HEK293 (cell line): Measurements from ENCODE around the gene MYL6B.

ENCODE experiments used
- BCL11B ChIP-seq: fragments of 450-650 bp; formaldehyde crosslinking; IDR thresholded peaks from 2 replicates; pipeline ENCODE4 v1.5.1; 2016; ENCODE audit warnings: low read depth, missing biosample characterization, missing genetic modification characterization
- HOXD13 ChIP-seq: sonication (generic); formaldehyde crosslinking; IDR thresholded peaks from 2 replicates; pipeline ENCODE4 v1.8.0; 2022; ENCODE audit warnings: missing genetic modification reagents, borderline replicate concordance
- KLF7 ChIP-seq: fragments of 450-650 bp; formaldehyde crosslinking; IDR thresholded peaks from 2 replicates; pipeline ENCODE4 v1.5.1; 2016; ENCODE audit warnings: missing biosample characterization, missing genetic modification characterization, borderline replicate concordance
- OVOL3 ChIP-seq: fragments of 450-650 bp; formaldehyde crosslinking; IDR thresholded peaks from 2 replicates; pipeline ENCODE4 v1.5.1; 2016; ENCODE audit warnings: missing biosample characterization, missing genetic modification characterization
- SP2 ChIP-seq: fragments of 450-650 bp; formaldehyde crosslinking; IDR thresholded peaks from 2 replicates; pipeline ENCODE4 v1.5.1; 2016; ENCODE audit warnings: missing biosample characterization, missing genetic modification characterization
- SP3 ChIP-seq: fragments of 450-650 bp; formaldehyde crosslinking; IDR thresholded peaks from 2 replicates; pipeline ENCODE4 v1.5.1; 2016; ENCODE audit warnings: missing biosample characterization, missing genetic modification characterization
- SP7 ChIP-seq: fragments of 450-650 bp; formaldehyde crosslinking; IDR thresholded peaks from 2 replicates; pipeline ENCODE4 v1.5.1; 2016; ENCODE audit warnings: missing biosample characterization, missing genetic modification characterization
- TCF7L2 ChIP-seq: IDR thresholded peaks from 2 replicates; pipeline ENCODE4 v1.6.1; 2011; ENCODE audit warnings: low read depth, mild to moderate bottlenecking, inconsistent platforms, low read length, moderate library complexity, borderline replicate concordance
- TRIM28 ChIP-seq: IDR thresholded peaks from 2 replicates; pipeline ENCODE4 v1.6.1; 2011; ENCODE audit warnings: low read length, control low read depth, borderline replicate concordance
- ZFHX2 ChIP-seq: fragments of 450-650 bp; formaldehyde crosslinking; conservative IDR thresholded peaks from 2 replicates; pipeline ENCODE4 v1.5.1; 2016; ENCODE audit warnings: missing biosample characterization, missing genetic modification characterization
- ZFP37 ChIP-seq: fragments of 450-650 bp; formaldehyde crosslinking; IDR thresholded peaks from 2 replicates; pipeline ENCODE4 v1.5.1; 2016; ENCODE audit warnings: missing biosample characterization, missing genetic modification characterization
- ZNF10 ChIP-seq: fragments of 450-650 bp; formaldehyde crosslinking; IDR thresholded peaks from 2 replicates; pipeline ENCODE4 v1.5.1; 2017; ENCODE audit warnings: missing biosample characterization, missing genetic modification characterization
- ZNF16 ChIP-seq: fragments of 450-650 bp; formaldehyde crosslinking; IDR thresholded peaks from 2 replicates; pipeline ENCODE4 v1.5.1; 2016; ENCODE audit warnings: low read depth, missing biosample characterization, missing genetic modification characterization
- ZNF23 ChIP-seq: fragments of 450-650 bp; formaldehyde crosslinking; IDR thresholded peaks from 2 replicates; pipeline ENCODE4 v1.5.1; 2016; ENCODE audit warnings: missing biosample characterization, missing genetic modification characterization, borderline replicate concordance
- ZNF311 ChIP-seq: fragments of 450-650 bp; formaldehyde crosslinking; IDR thresholded peaks from 2 replicates; pipeline ENCODE4 v1.5.1; 2017; ENCODE audit warnings: missing biosample characterization, missing genetic modification characterization, borderline replicate concordance
- ZNF335 ChIP-seq: fragments of 450-650 bp; formaldehyde crosslinking; conservative IDR thresholded peaks from 2 replicates; pipeline ENCODE4 v1.5.1; 2016; ENCODE audit warnings: missing biosample characterization, missing genetic modification characterization
- ZNF366 ChIP-seq: fragments of 450-650 bp; formaldehyde crosslinking; conservative IDR thresholded peaks from 2 replicates; pipeline ENCODE4 v1.5.1; 2016; ENCODE audit warnings: missing biosample characterization, missing genetic modification characterization
- ZNF416 ChIP-seq: fragments of 450-650 bp; formaldehyde crosslinking; IDR thresholded peaks from 2 replicates; pipeline ENCODE4 v1.5.1; 2016; ENCODE audit warnings: missing biosample characterization, missing genetic modification characterization
- ZNF501 ChIP-seq: fragments of 450-650 bp; formaldehyde crosslinking; IDR thresholded peaks from 2 replicates; pipeline ENCODE4 v1.5.1; 2016; ENCODE audit warnings: missing biosample characterization, missing genetic modification characterization
- ZNF514 ChIP-seq: fragments of 450-650 bp; formaldehyde crosslinking; IDR thresholded peaks from 2 replicates; pipeline ENCODE4 v1.5.1; 2016; ENCODE audit warnings: missing biosample characterization, missing genetic modification characterization
- ZNF521 ChIP-seq: fragments of 450-650 bp; formaldehyde crosslinking; IDR thresholded peaks from 2 replicates; pipeline ENCODE4 v1.5.1; 2017; ENCODE audit warnings: missing biosample characterization, mild to moderate bottlenecking, missing genetic modification characterization
- ZNF529 ChIP-seq: fragments of 450-650 bp; formaldehyde crosslinking; IDR thresholded peaks from 2 replicates; pipeline ENCODE4 v1.5.1; 2017; ENCODE audit warnings: missing genetic modification characterization, missing biosample characterization; ENCODE audit not compliant: insufficient replicate concordance
- ZNF548 ChIP-seq: fragments of 450-650 bp; formaldehyde crosslinking; IDR thresholded peaks from 2 replicates; pipeline ENCODE4 v1.5.1; 2016; ENCODE audit warnings: missing biosample characterization, missing genetic modification characterization
- ZNF549 ChIP-seq: fragments of 450-650 bp; IDR thresholded peaks from 2 replicates; pipeline ENCODE4 v1.5.1; 2018; ENCODE audit warnings: missing biosample characterization, missing genetic modification characterization, mild to moderate bottlenecking, inconsistent platforms, moderate library complexity
- ZNF596 ChIP-seq: fragments of 450-650 bp; IDR thresholded peaks from 2 replicates; pipeline ENCODE4 v1.5.0; 2018; ENCODE audit warnings: missing biosample characterization, mild to moderate bottlenecking, missing genetic modification characterization, moderate library complexity
- ZNF624 ChIP-seq: fragments of 450-650 bp; formaldehyde crosslinking; IDR thresholded peaks from 2 replicates; pipeline ENCODE4 v1.5.1; 2017; ENCODE audit warnings: missing biosample characterization, missing genetic modification characterization
- ZNF629 ChIP-seq: fragments of 450-650 bp; formaldehyde crosslinking; IDR thresholded peaks from 2 replicates; pipeline ENCODE4 v1.5.1; 2017; ENCODE audit warnings: missing biosample characterization, missing genetic modification characterization
- ZNF785 ChIP-seq: fragments of 450-650 bp; formaldehyde crosslinking; IDR thresholded peaks from 2 replicates; pipeline ENCODE4 v1.5.1; 2016; ENCODE audit warnings: missing biosample characterization, missing genetic modification characterization
- TF ChIP-seq, protein P1 (sequence below): fragments of 450-650 bp; formaldehyde crosslinking; IDR thresholded peaks from 2 replicates; pipeline ENCODE4 v1.5.1; 2016; ENCODE audit warnings: missing biosample characterization, missing genetic modification characterization
- TF ChIP-seq, protein P2 (sequence below): fragments of 450-650 bp; formaldehyde crosslinking; IDR thresholded peaks from 2 replicates; pipeline ENCODE4 v1.5.1; 2016; ENCODE audit warnings: missing biosample characterization, missing genetic modification characterization
- TF ChIP-seq, protein P3 (sequence below): fragments of 450-650 bp; formaldehyde crosslinking; IDR thresholded peaks from 2 replicates; pipeline ENCODE4 v1.5.1; 2017; ENCODE audit warnings: missing biosample characterization, missing genetic modification characterization
- TF ChIP-seq, protein P4 (sequence below): fragments of 450-650 bp; formaldehyde crosslinking; IDR thresholded peaks from 2 replicates; pipeline ENCODE4 v1.5.1; 2016; ENCODE audit warnings: missing biosample characterization, missing genetic modification characterization, low read depth
- TF ChIP-seq, protein P5 (sequence below): fragments of 450-650 bp; formaldehyde crosslinking; IDR thresholded peaks from 2 replicates; pipeline ENCODE4 v1.5.1; 2016; ENCODE audit warnings: missing biosample characterization, missing genetic modification characterization

Gene MYL6B

DNA sequence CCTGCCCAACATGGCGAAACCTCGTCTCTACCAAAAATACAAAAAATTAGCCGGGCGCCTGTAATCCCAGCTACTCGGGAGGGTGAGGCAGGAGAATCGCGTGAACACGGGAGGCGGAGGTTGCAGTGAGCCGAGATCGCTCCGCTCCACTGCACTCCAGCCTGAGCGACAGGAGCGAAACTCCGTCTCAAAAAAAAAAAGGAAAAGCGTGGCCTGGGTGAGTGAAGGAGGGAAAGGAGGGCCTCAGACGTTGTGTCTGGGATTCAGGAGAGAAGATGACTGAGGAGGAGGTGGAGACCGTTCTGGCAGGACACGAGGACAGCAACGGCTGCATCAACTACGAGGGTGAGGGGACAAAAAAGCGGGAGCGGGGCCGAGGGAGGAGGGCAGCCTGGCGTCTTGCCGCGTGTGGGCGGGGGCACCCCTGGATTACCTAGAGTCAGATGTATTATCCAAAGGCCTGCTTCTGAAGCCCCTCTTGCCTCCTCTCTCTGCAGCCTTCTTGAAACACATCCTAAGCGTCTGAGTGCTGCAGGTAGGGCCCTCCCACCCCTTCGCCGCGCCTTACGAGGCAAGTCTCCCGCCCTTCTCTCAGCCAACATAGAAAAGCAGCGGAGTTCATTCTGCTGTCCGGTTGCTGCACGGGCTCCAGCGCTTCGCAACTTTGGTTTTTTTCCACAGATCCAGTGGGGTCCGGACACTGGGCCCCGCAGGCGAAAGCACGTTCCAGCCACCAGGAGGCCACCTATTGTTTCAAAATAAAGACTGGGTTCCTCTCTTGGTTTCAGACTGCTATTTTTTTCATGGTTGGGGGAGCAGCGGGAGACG is 5.0 kb downstream of the MYL6B start (continued):
- TF ChIP-seq, protein P1, sequence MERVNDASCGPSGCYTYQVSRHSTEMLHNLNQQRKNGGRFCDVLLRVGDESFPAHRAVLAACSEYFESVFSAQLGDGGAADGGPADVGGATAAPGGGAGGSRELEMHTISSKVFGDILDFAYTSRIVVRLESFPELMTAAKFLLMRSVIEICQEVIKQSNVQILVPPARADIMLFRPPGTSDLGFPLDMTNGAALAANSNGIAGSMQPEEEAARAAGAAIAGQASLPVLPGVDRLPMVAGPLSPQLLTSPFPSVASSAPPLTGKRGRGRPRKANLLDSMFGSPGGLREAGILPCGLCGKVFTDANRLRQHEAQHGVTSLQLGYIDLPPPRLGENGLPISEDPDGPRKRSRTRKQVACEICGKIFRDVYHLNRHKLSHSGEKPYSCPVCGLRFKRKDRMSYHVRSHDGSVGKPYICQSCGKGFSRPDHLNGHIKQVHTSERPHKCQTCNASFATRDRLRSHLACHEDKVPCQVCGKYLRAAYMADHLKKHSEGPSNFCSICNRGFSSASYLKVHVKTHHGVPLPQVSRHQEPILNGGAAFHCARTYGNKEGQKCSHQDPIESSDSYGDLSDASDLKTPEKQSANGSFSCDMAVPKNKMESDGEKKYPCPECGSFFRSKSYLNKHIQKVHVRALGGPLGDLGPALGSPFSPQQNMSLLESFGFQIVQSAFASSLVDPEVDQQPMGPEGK (tag by site-specific recombination), result no peak
- TF ChIP-seq ZNF335 (tag by site-specific recombination) (no peak), BCL11B (tag by site-specific recombination) (no peak), ZNF514 (tag by site-specific recombination) (no peak), HOXD13 (no peak), KLF7 (tag by site-specific recombination) (no peak), SP7 (peak; percentile 17; the same call in 1 of the 2 replicates), ZNF366 (tag by site-specific recombination) (peak; percentile 70), ZNF311 (tag by site-specific recombination) (no peak), ZNF624 (tag by site-specific recombination) (0 out of 2 replicates have a peak, but pooled peaks have one; percentile 50), TRIM28 (peak; percentile 3; the same call in 1 of the 2 replicates), ZNF23 (tag by site-specific recombination) (no peak), ZNF549 (peak; percentile 98), ZNF785 (tag by site-specific recombination) (no peak), TCF7L2 (no peak), SP2 (tag by site-specific recombination) (peak; percentile 45), ZNF416 (tag by site-specific recombination) (no peak), ZNF629 (tag by site-specific recombination) (no peak), ZNF529 (tag by site-specific recombination) (no peak), OVOL3 (tag by site-specific recombination) (no peak), ZNF10 (no peak), ZNF596 (tag by site-specific recombination) (0 out of 2 replicates have a peak, but pooled peaks have one; percentile 8), ZFP37 (peak; percentile 35; the same call in 1 of the 2 replicates), ZNF521 (no peak), SP3 (peak; percentile 30; the same call in 1 of the 2 replicates), ZNF548 (tag by site-specific recombination) (no peak), ZNF501 (tag by site-specific recombination) (no peak), ZFHX2 (tag by site-specific recombination) (peak; percentile 60), ZNF16 (tag by site-specific recombination) (no peak)
- TF ChIP-seq, protein P2, sequence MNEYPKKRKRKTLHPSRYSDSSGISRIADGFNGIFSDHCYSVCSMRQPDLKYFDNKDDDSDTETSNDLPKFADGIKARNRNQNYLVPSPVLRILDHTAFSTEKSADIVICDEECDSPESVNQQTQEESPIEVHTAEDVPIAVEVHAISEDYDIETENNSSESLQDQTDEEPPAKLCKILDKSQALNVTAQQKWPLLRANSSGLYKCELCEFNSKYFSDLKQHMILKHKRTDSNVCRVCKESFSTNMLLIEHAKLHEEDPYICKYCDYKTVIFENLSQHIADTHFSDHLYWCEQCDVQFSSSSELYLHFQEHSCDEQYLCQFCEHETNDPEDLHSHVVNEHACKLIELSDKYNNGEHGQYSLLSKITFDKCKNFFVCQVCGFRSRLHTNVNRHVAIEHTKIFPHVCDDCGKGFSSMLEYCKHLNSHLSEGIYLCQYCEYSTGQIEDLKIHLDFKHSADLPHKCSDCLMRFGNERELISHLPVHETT, result no peak
- TF ChIP-seq, protein P3, sequence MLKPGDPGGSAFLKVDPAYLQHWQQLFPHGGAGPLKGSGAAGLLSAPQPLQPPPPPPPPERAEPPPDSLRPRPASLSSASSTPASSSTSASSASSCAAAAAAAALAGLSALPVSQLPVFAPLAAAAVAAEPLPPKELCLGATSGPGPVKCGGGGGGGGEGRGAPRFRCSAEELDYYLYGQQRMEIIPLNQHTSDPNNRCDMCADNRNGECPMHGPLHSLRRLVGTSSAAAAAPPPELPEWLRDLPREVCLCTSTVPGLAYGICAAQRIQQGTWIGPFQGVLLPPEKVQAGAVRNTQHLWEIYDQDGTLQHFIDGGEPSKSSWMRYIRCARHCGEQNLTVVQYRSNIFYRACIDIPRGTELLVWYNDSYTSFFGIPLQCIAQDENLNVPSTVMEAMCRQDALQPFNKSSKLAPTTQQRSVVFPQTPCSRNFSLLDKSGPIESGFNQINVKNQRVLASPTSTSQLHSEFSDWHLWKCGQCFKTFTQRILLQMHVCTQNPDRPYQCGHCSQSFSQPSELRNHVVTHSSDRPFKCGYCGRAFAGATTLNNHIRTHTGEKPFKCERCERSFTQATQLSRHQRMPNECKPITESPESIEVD, result no peak
- TF ChIP-seq, protein P4, sequence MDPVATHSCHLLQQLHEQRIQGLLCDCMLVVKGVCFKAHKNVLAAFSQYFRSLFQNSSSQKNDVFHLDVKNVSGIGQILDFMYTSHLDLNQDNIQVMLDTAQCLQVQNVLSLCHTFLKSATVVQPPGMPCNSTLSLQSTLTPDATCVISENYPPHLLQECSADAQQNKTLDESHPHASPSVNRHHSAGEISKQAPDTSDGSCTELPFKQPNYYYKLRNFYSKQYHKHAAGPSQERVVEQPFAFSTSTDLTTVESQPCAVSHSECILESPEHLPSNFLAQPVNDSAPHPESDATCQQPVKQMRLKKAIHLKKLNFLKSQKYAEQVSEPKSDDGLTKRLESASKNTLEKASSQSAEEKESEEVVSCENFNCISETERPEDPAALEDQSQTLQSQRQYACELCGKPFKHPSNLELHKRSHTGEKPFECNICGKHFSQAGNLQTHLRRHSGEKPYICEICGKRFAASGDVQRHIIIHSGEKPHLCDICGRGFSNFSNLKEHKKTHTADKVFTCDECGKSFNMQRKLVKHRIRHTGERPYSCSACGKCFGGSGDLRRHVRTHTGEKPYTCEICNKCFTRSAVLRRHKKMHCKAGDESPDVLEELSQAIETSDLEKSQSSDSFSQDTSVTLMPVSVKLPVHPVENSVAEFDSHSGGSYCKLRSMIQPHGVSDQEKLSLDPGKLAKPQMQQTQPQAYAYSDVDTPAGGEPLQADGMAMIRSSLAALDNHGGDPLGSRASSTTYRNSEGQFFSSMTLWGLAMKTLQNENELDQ (tag by site-specific recombination), result no peak
- TF ChIP-seq, protein P5, sequence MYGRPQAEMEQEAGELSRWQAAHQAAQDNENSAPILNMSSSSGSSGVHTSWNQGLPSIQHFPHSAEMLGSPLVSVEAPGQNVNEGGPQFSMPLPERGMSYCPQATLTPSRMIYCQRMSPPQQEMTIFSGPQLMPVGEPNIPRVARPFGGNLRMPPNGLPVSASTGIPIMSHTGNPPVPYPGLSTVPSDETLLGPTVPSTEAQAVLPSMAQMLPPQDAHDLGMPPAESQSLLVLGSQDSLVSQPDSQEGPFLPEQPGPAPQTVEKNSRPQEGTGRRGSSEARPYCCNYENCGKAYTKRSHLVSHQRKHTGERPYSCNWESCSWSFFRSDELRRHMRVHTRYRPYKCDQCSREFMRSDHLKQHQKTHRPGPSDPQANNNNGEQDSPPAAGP (tag by site-specific recombination), result no peak
